Fibroblast of villous mesenchyme (primary cell): ENCODE measurements around the gene LMOD1. TPM values are rescaled to one million over a fixed set of nuclear protein-coding genes. Genes with fewer than 3 reads are reported as not detected.

Source experiments
- DNase-seq: peaks from one replicate; pipeline ENCODE4 v3.0.0-alpha.2; 2010; ENCODE audit warnings: low read depth
- H3K4me3 ChIP-seq: 2 replicates; pipeline ENCODE4 v1.5.1; 2011; ENCODE audit warnings: low read depth, mild to moderate bottlenecking, low read length
- CTCF ChIP-seq: IDR thresholded peaks from 2 replicates; pipeline ENCODE4 v1.5.1; 2012; ENCODE audit warnings: low read depth, mild to moderate bottlenecking, low read length; ENCODE audit not compliant: insufficient read depth
- total RNA-seq: library from RNA; depleted of rRNA; stranded (reverse); fragments of >200 nt; gene quantifications from 2 replicates; pipeline ENCODE4 v1.2.3, GENCODE V29; 2012

Gene LMOD1
- total RNA-seq, 1 donor: 50.1 TPM

GRCh38 chr1:201889090-201889968 lies 57.0 kb downstream of the LMOD1 start:
- peak overlapping the region; percentile 77 for H3K4me3 ChIP-seq
- no peak for TF ChIP-seq CTCF
- no peak for DNase-seq

DNA sequence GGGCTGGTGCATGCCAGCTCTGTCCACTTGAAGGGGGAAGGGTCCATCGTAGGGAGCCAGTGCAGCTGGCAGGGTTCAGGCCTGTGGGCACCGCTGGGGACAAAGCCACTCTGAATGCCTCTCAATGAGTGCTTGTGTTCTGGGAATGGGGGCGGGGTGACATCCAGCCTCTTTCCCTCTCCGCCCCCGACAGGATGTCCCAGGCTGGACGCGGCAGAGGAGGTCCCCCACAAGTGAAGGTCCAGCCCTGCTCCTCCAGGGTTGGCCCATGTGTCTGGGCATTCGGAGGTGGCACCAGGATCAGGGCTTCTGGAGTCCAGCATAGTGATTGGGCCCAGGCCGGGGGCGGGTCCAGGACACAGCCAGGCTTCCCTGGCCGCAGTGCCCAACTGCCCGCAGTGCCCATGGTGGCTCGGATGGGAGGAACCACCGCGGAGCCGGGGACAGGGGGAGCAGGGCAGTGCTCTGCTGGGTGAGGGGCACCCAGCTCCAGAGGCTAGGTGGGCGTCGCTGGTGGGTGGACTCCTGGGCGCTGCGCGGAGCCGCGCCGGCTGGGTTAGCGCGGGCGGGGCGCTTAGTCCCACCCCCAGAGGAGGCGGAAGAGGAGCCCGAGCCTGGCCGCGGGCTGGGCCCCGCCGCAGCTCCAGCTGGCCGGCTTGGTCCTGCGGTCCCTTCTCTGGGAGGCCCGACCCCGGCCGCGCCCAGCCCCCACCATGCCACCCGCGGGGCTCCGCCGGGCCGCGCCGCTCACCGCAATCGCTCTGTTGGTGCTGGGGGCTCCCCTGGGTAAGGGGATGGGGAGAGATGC lies 57.9 kb downstream of the LMOD1 start, which contains the start of gene SHISA4:
TSS of gene SHISA4 (plus strand) at position 617 of the 808 bp plus-strand sequence. CDS start at position 714, 97 bp downstream.
- peak; percentile 39 for DNase-seq
- TF ChIP-seq CTCF: no peak
- H3K4me3 ChIP-seq: peak within 1 kb of the TSS; percentile 77

- TF ChIP-seq CTCF: no peak
- no peak overlapping the region for H3K4me3 ChIP-seq
- DNase-seq: no peak
Observed at GRCh38 chr1:201887116-201887866, 59.1 kb downstream of the LMOD1 start.

DNA sequence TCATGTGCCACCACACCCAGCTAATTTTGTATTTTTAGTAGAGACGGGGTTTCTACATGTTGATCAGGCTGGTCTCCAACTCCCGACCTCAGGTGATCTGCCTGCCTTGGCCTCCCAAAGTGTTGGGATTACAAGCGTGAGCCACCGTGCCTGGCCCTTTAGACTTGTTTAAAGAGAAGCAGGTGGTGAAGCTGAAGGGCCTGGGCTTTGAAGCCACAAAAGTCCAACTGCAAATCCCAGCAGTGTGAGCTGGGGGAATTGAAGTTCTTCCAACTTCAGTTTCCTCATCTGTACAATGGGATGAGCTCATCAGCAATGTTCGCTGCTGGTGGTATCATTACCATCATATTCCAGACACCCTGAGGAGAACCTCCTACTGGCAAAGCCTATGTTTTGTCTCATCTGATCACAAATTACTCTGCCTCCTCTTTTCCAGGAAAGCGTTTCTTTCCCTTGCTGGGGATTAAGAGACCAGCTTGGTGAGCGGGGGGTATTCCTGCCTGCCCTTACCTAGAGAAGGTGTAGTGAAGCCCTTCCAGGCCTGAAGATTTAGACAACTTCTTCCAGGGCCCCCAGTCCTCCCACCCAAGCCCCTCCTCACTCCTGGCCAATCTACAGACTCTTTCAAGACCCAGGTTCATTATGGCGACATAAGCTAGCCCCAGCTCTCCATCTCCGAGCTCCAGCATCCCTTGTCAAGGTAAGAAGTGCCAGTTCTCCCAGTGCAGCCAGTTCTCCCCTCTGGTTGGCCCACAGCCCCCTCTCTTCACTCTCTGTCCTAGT lies 60.1 kb downstream of the LMOD1 start:
- no peak overlapping the region for H3K4me3 ChIP-seq
- no peak for DNase-seq
- TF ChIP-seq CTCF: no peak

DNA sequence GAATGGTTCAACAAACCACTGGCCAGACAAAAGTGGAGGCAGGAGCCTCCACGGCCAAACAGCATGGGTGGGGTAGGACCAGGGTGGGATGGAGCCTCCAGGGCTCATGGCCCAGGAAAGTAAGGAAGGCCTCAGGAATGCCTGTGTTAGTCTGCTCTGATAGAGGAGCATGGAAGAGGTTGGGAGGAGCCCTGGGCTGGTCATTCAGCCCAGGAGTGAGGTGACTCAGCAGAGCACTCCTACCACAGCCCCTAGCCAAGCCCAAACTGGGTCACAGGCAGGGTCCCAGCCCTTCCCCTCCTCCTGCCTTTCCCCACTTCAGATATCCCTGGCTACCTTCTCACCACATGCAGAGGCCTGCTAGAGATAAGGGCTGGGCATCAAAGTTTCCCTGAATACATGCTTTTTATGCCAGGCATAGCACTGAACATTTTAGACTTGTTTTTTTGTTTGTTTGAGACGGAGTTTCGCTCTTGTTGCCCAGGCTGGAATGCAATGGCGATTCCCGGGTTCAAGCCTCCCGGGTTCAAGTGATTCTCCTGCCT lies 60.7 kb downstream of the LMOD1 start:
- no peak overlapping the region for H3K4me3 ChIP-seq
- TF ChIP-seq CTCF: no peak
- peak; percentile 42 for DNase-seq
